ENCODE measurements around the gene ABCD3. TPM values are rescaled to one million over a fixed set of nuclear protein-coding genes. Genes with fewer than 3 reads are reported as not detected.

The ABCD3 gene
- total and polyA plus RNA-seq, 2 of the 13 experiments (the other 11 are each of a cell fraction or from before 2014, with no cell fraction given): 27.5 to 166 TPM

DNA sequence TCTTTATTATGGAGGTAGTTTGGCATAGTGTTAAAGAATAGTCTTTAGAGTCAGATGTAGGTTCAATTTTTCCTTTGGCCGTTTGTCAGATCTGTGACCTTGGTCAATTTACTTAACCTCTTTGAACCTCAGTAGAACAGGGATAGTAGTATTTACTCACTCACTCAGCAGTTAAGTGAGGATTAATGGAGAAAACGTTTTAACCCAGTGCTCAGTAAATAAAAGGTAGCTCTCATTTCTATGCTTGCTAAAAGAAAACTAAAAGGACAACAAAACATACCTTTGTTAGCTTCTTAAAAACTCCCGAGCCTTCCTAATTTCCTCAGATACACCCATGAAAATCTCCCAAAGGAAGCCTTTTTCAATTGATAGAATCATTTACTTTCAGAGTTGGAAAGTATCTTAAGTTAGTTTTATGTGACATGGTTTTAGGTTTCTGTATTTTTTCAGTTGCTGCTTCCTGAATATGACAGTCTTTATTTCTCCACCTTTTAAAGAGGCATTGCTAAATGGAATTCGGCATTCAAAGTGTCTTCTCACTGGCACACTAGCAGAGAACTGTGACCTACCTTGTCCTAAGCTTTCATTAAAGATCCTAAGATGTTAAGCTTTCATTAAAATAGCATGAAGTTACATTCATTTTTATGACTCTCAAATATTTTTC is 7.8 kb downstream of the ABCD3 start (continued):
- TF ChIP-seq, protein P1, sequence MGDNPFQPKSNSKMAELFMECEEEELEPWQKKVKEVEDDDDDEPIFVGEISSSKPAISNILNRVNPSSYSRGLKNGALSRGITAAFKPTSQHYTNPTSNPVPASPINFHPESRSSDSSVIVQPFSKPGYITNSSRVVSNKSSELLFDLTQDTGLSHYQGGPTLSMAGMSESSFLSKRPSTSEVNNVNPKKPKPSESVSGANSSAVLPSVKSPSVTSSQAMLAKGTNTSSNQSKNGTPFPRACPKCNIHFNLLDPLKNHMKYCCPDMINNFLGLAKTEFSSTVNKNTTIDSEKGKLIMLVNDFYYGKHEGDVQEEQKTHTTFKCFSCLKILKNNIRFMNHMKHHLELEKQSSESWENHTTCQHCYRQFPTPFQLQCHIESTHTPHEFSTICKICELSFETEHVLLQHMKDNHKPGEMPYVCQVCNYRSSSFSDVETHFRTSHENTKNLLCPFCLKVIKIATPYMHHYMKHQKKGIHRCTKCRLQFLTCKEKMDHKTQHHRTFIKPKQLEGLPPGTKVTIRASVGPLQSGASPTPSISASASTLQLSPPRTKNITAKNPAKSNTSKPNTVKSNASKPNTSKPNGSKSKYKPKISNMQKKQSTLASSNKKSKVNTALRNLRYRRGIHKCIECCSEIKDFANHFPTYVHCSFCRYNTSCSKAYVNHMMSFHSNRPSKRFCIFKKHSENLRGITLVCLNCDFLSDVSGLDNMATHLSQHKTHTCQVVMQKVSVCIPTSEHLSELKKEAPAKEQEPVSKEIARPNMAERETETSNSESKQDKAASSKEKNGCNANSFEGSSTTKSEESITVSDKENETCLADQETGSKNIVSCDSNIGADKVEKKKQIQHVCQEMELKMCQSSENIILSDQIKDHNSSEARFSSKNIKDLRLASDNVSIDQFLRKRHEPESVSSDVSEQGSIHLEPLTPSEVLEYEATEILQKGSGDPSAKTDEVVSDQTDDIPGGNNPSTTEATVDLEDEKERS (CRISPR knock-in tag; IDR thresholded peaks at IDR 0.05): no peak
- TF ChIP-seq ZNF780A (CRISPR knock-in tag; IDR thresholded peaks at IDR 0.05): no peak
- TF ChIP-seq SMARCC2 (IDR thresholded peaks at IDR 0.05): 0 out of 2 replicates have a peak, but pooled peaks have one; percentile 50
- 0 out of 2 replicates have a peak, but pooled peaks have one; percentile 21 for TF ChIP-seq ZNF264 (CRISPR knock-in tag; IDR thresholded peaks at IDR 0.05)
- peak; percentile 94 for TF ChIP-seq PPARG (CRISPR knock-in tag; conservative IDR thresholded peaks at IDR 0.05)
- no peak for TF ChIP-seq ZNF12 (CRISPR knock-in tag; IDR thresholded peaks at IDR 0.05)
- TF ChIP-seq ZNF235 (CRISPR knock-in tag; IDR thresholded peaks at IDR 0.05; ENCODE audit: borderline replicate concordance): no peak
- TF ChIP-seq PHF21A (CRISPR knock-in tag; IDR thresholded peaks at IDR 0.05): peak; percentile 58
- TF ChIP-seq, protein P2, sequence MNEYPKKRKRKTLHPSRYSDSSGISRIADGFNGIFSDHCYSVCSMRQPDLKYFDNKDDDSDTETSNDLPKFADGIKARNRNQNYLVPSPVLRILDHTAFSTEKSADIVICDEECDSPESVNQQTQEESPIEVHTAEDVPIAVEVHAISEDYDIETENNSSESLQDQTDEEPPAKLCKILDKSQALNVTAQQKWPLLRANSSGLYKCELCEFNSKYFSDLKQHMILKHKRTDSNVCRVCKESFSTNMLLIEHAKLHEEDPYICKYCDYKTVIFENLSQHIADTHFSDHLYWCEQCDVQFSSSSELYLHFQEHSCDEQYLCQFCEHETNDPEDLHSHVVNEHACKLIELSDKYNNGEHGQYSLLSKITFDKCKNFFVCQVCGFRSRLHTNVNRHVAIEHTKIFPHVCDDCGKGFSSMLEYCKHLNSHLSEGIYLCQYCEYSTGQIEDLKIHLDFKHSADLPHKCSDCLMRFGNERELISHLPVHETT (CRISPR knock-in tag; conservative IDR thresholded peaks at IDR 0.05): no peak
- TF ChIP-seq ISL2 (CRISPR knock-in tag; IDR thresholded peaks at IDR 0.05): peak; percentile 99
- no peak for TF ChIP-seq TOPORS (CRISPR knock-in tag; IDR thresholded peaks at IDR 0.05)
- TF ChIP-seq, protein P3, sequence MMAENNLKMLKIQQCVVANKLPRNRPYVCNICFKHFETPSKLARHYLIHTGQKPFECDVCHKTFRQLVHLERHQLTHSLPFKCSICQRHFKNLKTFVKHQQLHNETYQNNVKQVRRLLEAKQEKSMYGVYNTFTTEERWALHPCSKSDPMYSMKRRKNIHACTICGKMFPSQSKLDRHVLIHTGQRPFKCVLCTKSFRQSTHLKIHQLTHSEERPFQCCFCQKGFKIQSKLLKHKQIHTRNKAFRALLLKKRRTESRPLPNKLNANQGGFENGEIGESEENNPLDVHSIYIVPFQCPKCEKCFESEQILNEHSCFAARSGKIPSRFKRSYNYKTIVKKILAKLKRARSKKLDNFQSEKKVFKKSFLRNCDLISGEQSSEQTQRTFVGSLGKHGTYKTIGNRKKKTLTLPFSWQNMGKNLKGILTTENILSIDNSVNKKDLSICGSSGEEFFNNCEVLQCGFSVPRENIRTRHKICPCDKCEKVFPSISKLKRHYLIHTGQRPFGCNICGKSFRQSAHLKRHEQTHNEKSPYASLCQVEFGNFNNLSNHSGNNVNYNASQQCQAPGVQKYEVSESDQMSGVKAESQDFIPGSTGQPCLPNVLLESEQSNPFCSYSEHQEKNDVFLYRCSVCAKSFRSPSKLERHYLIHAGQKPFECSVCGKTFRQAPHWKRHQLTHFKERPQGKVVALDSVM (CRISPR knock-in tag; IDR thresholded peaks at IDR 0.05): no peak
- TF ChIP-seq ARNT (IDR thresholded peaks at IDR 0.05): no peak
- TF ChIP-seq, protein P4, sequence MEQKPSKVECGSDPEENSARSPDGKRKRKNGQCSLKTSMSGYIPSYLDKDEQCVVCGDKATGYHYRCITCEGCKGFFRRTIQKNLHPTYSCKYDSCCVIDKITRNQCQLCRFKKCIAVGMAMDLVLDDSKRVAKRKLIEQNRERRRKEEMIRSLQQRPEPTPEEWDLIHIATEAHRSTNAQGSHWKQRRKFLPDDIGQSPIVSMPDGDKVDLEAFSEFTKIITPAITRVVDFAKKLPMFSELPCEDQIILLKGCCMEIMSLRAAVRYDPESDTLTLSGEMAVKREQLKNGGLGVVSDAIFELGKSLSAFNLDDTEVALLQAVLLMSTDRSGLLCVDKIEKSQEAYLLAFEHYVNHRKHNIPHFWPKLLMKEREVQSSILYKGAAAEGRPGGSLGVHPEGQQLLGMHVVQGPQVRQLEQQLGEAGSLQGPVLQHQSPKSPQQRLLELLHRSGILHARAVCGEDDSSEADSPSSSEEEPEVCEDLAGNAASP (CRISPR knock-in tag; IDR thresholded peaks at IDR 0.05; ENCODE audit: borderline replicate concordance): peak; percentile 88
- TF ChIP-seq ZNF331 (CRISPR knock-in tag; IDR thresholded peaks at IDR 0.05): peak; percentile 73
- peak; percentile 30 for TF ChIP-seq CEBPG (CRISPR knock-in tag; IDR thresholded peaks at IDR 0.05)
- no peak; the same call in 1 of the 2 replicates for TF ChIP-seq MIER3 (CRISPR knock-in tag; IDR thresholded peaks at IDR 0.05; ENCODE audit: borderline replicate concordance)
- TF ChIP-seq, protein P5, sequence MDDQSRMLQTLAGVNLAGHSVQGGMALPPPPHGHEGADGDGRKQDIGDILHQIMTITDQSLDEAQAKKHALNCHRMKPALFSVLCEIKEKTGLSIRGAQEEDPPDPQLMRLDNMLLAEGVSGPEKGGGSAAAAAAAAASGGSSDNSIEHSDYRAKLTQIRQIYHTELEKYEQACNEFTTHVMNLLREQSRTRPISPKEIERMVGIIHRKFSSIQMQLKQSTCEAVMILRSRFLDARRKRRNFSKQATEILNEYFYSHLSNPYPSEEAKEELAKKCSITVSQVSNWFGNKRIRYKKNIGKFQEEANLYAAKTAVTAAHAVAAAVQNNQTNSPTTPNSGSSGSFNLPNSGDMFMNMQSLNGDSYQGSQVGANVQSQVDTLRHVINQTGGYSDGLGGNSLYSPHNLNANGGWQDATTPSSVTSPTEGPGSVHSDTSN (CRISPR knock-in tag; IDR thresholded peaks at IDR 0.05; ENCODE audit: borderline replicate concordance): no peak
- TF ChIP-seq, protein P6, sequence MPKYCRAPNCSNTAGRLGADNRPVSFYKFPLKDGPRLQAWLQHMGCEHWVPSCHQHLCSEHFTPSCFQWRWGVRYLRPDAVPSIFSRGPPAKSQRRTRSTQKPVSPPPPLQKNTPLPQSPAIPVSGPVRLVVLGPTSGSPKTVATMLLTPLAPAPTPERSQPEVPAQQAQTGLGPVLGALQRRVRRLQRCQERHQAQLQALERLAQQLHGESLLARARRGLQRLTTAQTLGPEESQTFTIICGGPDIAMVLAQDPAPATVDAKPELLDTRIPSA (CRISPR knock-in tag; IDR thresholded peaks at IDR 0.05; ENCODE audit: borderline replicate concordance): no peak
- TF ChIP-seq, protein P7, sequence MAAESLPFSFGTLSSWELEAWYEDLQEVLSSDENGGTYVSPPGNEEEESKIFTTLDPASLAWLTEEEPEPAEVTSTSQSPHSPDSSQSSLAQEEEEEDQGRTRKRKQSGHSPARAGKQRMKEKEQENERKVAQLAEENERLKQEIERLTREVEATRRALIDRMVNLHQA (CRISPR knock-in tag; IDR thresholded peaks at IDR 0.05): no peak

All from HepG2 (cell line).